HepG2 (cell line): ENCODE results near the gene SAPCD1. TPM values are rescaled to one million over a fixed set of nuclear protein-coding genes. Genes with fewer than 3 reads are reported as not detected.
A peak's percentile ranks its signal among the peaks of the same experiment; 100 is the strongest.

ENCODE experiments used
- CEBPG ChIP-seq: IDR thresholded peaks from 2 replicates; pipeline ENCODE4 v1.6.1; 2016
- CHD4 ChIP-seq: fragments of 200-600 bp; sonication (generic); IDR thresholded peaks from 2 replicates; pipeline ENCODE4 v1.7.0; 2017; ENCODE audit warnings: mild to moderate bottlenecking, low read length, borderline replicate concordance
- YEATS2 ChIP-seq: sonication (generic); formaldehyde crosslinking; IDR thresholded peaks from 2 replicates; pipeline ENCODE4 v1.4.0; 2020; ENCODE audit warnings: missing genetic modification reagents, borderline replicate concordance
- ZNF235 ChIP-seq: sonication (generic); formaldehyde crosslinking; IDR thresholded peaks from 2 replicates; pipeline ENCODE4 v1.8.1; 2023; ENCODE audit warnings: mild to moderate bottlenecking, missing genetic modification reagents, borderline replicate concordance
- ZNF292 ChIP-seq: sonication (generic); formaldehyde crosslinking; IDR thresholded peaks from 2 replicates; pipeline ENCODE4 v1.8.1; 2022; ENCODE audit warnings: mild to moderate bottlenecking, low read depth, missing genetic modification reagents, borderline replicate concordance
- ZNF792 ChIP-seq: IDR thresholded peaks from 2 replicates; pipeline ENCODE4 v1.6.1; 2016
- polyA plus RNA-seq, 8 experiments: library from polyadenylated mRNA; depleted of rRNA in 3 of 8; stranded (reverse) in 7 of 8; unstranded in 1 of 8; fragments of >200 nt; fragmentation: Illumina TruSeq in 4 of 8; extraction: Trizol in 4 of 8; gene quantifications; 2 replicates each; pipeline versions ENCODE4 v1.2.1 to v1.2.3, GENCODE V29; 2011 to 2016; ENCODE audit warnings: low read depth in 4 of 8, missing spikeins in 1 of 8, mixed read lengths in 1 of 8; ENCODE audit not compliant: insufficient read depth in 1 of 8
- total RNA-seq, 5 experiments: library from RNA; depleted of rRNA; stranded (reverse); fragments of >200 nt; fragmentation: Illumina TruSeq; extraction: Trizol; gene quantifications; 2 replicates each; pipeline ENCODE4 v1.2.3, GENCODE V29; 2016; ENCODE audit warnings: low read depth in 1 of 5
- TF ChIP-seq, protein P1 (sequence below): sonication (generic); formaldehyde crosslinking; IDR thresholded peaks from 2 replicates; pipeline ENCODE4 v1.5.1; 2020; ENCODE audit warnings: mild to moderate bottlenecking, missing genetic modification reagents, moderate library complexity
- TF ChIP-seq, protein P2 (sequence below): sonication (generic); formaldehyde crosslinking; IDR thresholded peaks from 2 replicates; pipeline ENCODE4 v1.4.0; 2020; ENCODE audit warnings: low read depth, missing genetic modification reagents
- TF ChIP-seq, protein P3 (sequence below): IDR thresholded peaks from 2 replicates; pipeline ENCODE4 v1.6.1; 2012; ENCODE audit warnings: inconsistent platforms
- TF ChIP-seq, protein P4 (sequence below): sonication (generic); formaldehyde crosslinking; conservative IDR thresholded peaks from 2 replicates; pipeline ENCODE4 v1.8.0; 2022; ENCODE audit warnings: missing genetic modification reagents
- TF ChIP-seq, protein P5 (sequence below): sonication (generic); formaldehyde crosslinking; IDR thresholded peaks from 2 replicates; pipeline ENCODE4 v1.8.0; 2022; ENCODE audit warnings: mild to moderate bottlenecking, missing genetic modification reagents
- TF ChIP-seq, protein P6 (sequence below): sonication (generic); formaldehyde crosslinking; IDR thresholded peaks from 2 replicates; pipeline ENCODE4 v1.5.0; 2020; ENCODE audit warnings: mild to moderate bottlenecking, missing genetic modification reagents, moderate library complexity

SAPCD1 gene
- total and polyA plus RNA-seq, 2 of the 13 experiments (the other 11 are each of a cell fraction or from before 2014, with no cell fraction given) = 2.5 to 3.9 TPM

DNA sequence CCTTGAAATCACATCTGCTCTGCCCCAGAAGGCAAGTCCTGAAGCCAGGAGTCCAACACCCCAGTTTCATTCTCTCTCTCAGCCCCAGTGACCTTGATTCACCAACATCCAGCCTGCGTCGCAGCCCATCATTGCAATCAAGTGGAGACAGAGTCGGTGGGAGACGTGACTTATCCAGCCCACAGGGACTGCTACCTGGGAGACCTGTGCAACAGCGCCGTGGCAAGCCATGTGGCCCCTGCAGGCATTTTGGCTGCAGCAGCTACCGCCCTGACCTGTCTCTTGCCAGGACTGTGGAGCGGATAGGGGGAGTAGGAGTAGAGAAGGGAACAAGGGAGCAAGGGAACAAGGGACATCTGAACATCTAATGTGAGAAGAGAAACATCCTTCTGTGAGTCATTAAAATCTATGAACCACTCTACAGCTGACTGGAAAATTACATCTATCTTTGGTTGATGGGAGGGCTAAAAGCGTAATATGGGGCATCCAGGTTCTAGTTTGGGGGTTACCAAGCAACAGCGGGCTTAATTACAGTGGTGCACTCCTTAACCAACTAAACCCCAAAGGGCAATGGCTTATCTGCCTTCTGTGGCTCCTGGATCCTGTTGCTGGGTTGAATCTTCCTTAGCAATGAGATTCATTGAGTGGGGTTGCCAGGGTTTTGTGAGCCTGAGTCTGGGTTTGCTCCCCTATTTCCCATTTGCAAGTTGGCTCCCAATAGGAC is 44.8 kb upstream of the SAPCD1 start (continued):
- TF ChIP-seq ZNF792 (CRISPR knock-in tag) (0 out of 2 replicates have a peak, but pooled peaks have one; percentile 57), CEBPG (peak; percentile 37; the same call in 1 of the 2 replicates), ZNF235 (CRISPR knock-in tag) (no peak), ZNF292 (CRISPR knock-in tag) (peak; percentile 64; the same call in 1 of the 2 replicates), CHD4 (no peak), YEATS2 (peak; percentile 44; the same call in 1 of the 2 replicates)
- TF ChIP-seq, protein P1, sequence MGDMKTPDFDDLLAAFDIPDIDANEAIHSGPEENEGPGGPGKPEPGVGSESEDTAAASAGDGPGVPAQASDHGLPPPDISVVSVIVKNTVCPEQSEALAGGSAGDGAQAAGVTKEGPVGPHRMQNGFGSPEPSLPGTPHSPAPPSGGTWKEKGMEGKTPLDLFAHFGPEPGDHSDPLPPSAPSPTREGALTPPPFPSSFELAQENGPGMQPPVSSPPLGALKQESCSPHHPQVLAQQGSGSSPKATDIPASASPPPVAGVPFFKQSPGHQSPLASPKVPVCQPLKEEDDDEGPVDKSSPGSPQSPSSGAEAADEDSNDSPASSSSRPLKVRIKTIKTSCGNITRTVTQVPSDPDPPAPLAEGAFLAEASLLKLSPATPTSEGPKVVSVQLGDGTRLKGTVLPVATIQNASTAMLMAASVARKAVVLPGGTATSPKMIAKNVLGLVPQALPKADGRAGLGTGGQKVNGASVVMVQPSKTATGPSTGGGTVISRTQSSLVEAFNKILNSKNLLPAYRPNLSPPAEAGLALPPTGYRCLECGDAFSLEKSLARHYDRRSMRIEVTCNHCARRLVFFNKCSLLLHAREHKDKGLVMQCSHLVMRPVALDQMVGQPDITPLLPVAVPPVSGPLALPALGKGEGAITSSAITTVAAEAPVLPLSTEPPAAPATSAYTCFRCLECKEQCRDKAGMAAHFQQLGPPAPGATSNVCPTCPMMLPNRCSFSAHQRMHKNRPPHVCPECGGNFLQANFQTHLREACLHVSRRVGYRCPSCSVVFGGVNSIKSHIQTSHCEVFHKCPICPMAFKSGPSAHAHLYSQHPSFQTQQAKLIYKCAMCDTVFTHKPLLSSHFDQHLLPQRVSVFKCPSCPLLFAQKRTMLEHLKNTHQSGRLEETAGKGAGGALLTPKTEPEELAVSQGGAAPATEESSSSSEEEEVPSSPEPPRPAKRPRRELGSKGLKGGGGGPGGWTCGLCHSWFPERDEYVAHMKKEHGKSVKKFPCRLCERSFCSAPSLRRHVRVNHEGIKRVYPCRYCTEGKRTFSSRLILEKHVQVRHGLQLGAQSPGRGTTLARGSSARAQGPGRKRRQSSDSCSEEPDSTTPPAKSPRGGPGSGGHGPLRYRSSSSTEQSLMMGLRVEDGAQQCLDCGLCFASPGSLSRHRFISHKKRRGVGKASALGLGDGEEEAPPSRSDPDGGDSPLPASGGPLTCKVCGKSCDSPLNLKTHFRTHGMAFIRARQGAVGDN (CRISPR knock-in tag) = peak; percentile 71
- TF ChIP-seq, protein P2, sequence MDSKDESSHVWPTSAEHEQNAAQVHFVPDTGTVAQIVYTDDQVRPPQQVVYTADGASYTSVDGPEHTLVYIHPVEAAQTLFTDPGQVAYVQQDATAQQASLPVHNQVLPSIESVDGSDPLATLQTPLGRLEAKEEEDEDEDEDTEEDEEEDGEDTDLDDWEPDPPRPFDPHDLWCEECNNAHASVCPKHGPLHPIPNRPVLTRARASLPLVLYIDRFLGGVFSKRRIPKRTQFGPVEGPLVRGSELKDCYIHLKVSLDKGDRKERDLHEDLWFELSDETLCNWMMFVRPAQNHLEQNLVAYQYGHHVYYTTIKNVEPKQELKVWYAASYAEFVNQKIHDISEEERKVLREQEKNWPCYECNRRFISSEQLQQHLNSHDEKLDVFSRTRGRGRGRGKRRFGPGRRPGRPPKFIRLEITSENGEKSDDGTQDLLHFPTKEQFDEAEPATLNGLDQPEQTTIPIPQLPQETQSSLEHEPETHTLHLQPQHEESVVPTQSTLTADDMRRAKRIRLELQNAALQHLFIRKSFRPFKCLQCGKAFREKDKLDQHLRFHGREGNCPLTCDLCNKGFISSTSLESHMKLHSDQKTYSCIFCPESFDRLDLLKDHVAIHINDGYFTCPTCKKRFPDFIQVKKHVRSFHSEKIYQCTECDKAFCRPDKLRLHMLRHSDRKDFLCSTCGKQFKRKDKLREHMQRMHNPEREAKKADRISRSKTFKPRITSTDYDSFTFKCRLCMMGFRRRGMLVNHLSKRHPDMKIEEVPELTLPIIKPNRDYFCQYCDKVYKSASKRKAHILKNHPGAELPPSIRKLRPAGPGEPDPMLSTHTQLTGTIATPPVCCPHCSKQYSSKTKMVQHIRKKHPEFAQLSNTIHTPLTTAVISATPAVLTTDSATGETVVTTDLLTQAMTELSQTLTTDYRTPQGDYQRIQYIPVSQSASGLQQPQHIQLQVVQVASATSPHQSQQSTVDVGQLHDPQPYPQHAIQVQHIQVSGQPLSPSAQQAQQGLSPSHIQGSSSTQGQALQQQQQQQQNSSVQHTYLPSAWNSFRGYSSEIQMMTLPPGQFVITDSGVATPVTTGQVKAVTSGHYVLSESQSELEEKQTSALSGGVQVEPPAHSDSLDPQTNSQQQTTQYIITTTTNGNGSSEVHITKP (CRISPR knock-in tag) = peak; percentile 50; the same call in 1 of the 2 replicates
- TF ChIP-seq, protein P3, sequence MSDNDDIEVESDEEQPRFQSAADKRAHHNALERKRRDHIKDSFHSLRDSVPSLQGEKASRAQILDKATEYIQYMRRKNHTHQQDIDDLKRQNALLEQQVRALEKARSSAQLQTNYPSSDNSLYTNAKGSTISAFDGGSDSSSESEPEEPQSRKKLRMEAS = peak; percentile 64; the same call in 1 of the 2 replicates
- TF ChIP-seq, protein P4, sequence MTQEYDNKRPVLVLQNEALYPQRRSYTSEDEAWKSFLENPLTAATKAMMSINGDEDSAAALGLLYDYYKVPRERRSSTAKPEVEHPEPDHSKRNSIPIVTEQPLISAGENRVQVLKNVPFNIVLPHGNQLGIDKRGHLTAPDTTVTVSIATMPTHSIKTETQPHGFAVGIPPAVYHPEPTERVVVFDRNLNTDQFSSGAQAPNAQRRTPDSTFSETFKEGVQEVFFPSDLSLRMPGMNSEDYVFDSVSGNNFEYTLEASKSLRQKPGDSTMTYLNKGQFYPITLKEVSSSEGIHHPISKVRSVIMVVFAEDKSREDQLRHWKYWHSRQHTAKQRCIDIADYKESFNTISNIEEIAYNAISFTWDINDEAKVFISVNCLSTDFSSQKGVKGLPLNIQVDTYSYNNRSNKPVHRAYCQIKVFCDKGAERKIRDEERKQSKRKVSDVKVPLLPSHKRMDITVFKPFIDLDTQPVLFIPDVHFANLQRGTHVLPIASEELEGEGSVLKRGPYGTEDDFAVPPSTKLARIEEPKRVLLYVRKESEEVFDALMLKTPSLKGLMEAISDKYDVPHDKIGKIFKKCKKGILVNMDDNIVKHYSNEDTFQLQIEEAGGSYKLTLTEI (CRISPR knock-in tag) = no peak
- TF ChIP-seq, protein P5, sequence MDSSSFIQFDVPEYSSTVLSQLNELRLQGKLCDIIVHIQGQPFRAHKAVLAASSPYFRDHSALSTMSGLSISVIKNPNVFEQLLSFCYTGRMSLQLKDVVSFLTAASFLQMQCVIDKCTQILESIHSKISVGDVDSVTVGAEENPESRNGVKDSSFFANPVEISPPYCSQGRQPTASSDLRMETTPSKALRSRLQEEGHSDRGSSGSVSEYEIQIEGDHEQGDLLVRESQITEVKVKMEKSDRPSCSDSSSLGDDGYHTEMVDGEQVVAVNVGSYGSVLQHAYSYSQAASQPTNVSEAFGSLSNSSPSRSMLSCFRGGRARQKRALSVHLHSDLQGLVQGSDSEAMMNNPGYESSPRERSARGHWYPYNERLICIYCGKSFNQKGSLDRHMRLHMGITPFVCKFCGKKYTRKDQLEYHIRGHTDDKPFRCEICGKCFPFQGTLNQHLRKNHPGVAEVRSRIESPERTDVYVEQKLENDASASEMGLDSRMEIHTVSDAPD (CRISPR knock-in tag) = 0 out of 2 replicates have a peak, but pooled peaks have one; percentile 29
- TF ChIP-seq, protein P6, sequence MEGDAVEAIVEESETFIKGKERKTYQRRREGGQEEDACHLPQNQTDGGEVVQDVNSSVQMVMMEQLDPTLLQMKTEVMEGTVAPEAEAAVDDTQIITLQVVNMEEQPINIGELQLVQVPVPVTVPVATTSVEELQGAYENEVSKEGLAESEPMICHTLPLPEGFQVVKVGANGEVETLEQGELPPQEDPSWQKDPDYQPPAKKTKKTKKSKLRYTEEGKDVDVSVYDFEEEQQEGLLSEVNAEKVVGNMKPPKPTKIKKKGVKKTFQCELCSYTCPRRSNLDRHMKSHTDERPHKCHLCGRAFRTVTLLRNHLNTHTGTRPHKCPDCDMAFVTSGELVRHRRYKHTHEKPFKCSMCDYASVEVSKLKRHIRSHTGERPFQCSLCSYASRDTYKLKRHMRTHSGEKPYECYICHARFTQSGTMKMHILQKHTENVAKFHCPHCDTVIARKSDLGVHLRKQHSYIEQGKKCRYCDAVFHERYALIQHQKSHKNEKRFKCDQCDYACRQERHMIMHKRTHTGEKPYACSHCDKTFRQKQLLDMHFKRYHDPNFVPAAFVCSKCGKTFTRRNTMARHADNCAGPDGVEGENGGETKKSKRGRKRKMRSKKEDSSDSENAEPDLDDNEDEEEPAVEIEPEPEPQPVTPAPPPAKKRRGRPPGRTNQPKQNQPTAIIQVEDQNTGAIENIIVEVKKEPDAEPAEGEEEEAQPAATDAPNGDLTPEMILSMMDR = peak; percentile 83
